ENCODE data around the gene TSFM.

DNA sequence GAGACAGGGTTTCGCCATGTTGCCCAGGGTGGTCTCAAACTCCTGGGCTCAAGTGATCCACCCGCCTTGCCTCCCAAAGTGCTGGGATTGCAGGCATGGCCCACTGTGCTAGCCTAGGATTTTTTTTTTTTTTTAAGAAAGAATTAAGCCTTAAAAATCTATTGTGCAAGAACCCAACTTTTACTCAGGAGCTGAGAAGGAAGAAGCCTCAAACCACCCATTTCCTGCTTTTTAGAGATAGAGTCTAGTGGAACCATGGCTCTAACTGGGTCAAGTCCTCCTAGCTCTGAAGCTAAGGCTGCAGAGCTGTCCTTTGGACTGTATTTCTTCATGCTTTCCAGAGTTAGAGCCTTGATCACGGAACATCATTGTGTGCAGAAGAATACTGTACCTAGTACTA, 1.3 kb upstream of the TSFM start:
- TF ChIP-seq EP300 (IDR thresholded peaks at IDR 0.05; ENCODE audit: low read depth), result no peak
- TF ChIP-seq, protein P1, sequence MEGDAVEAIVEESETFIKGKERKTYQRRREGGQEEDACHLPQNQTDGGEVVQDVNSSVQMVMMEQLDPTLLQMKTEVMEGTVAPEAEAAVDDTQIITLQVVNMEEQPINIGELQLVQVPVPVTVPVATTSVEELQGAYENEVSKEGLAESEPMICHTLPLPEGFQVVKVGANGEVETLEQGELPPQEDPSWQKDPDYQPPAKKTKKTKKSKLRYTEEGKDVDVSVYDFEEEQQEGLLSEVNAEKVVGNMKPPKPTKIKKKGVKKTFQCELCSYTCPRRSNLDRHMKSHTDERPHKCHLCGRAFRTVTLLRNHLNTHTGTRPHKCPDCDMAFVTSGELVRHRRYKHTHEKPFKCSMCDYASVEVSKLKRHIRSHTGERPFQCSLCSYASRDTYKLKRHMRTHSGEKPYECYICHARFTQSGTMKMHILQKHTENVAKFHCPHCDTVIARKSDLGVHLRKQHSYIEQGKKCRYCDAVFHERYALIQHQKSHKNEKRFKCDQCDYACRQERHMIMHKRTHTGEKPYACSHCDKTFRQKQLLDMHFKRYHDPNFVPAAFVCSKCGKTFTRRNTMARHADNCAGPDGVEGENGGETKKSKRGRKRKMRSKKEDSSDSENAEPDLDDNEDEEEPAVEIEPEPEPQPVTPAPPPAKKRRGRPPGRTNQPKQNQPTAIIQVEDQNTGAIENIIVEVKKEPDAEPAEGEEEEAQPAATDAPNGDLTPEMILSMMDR (IDR thresholded peaks at IDR 0.05), result no peak
